ENCODE measurements around the gene ARL4C.

Gene ARL4C

GRCh38 chr2:234500394-234501006 is 3.6 kb upstream of the ARL4C start:
- peak in 1 of 2 experiments; percentile 42 for DNase-seq (ENCODE audit: low read depth in 2 of 2)

GRCh38 chr2:234497594-234498235 is 834 bp upstream of the ARL4C start:
- DNase-seq (ENCODE audit: low read depth in 2 of 2) = no peak

- no peak for DNase-seq (ENCODE audit: low read depth in 2 of 2)
These were observed 636 bp downstream of the ARL4C start for GRCh38 chr2:234496055-234496834.

GRCh38 chr2:234495251-234496054 is 1.4 kb downstream of the ARL4C start:
- no peak for DNase-seq (ENCODE audit: low read depth in 2 of 2)

GRCh38 chr2:234494361-234495250 is 2.3 kb downstream of the ARL4C start:
- no peak for DNase-seq (ENCODE audit: low read depth in 2 of 2)

GRCh38 chr2:234493796-234494195 is 3.1 kb downstream of the ARL4C start:
- no peak for DNase-seq (ENCODE audit: low read depth in 2 of 2)

GRCh38 chr2:234492717-234493485 is 4.0 kb downstream of the ARL4C start:
- no peak for DNase-seq (ENCODE audit: low read depth in 2 of 2)

GRCh38 chr2:234491897-234492296 is 5.0 kb downstream of the ARL4C start:
- DNase-seq (ENCODE audit: low read depth in 2 of 2) = no peak

GRCh38 chr2:234491281-234491680 is 5.6 kb downstream of the ARL4C start:
- no peak for DNase-seq (ENCODE audit: low read depth in 2 of 2)

GRCh38 chr2:234490271-234491091 is 6.4 kb downstream of the ARL4C start:
- no peak for DNase-seq (ENCODE audit: low read depth in 2 of 2)

- DNase-seq (ENCODE audit: low read depth in 2 of 2) = no peak
These were observed 7.9 kb downstream of the ARL4C start for GRCh38 chr2:234488913-234489451.

GRCh38 chr2:234488486-234488885 is 8.4 kb downstream of the ARL4C start:
- no peak for DNase-seq (ENCODE audit: low read depth in 2 of 2)

- no peak for DNase-seq (ENCODE audit: low read depth in 2 of 2)
These were observed 9.5 kb downstream of the ARL4C start for GRCh38 chr2:234487356-234487755.

- no peak for DNase-seq (ENCODE audit: low read depth in 2 of 2)
These were observed 13.2 kb downstream of the ARL4C start for GRCh38 chr2:234483568-234484251.

- no peak for DNase-seq (ENCODE audit: low read depth in 2 of 2)
These were observed 15.6 kb downstream of the ARL4C start for GRCh38 chr2:234481301-234481700.

GRCh38 chr2:234480337-234480736 is 16.5 kb downstream of the ARL4C start:
- DNase-seq (ENCODE audit: low read depth in 2 of 2) = no peak

GRCh38 chr2:234479465-234479864 is 17.4 kb downstream of the ARL4C start:
- no peak for DNase-seq (ENCODE audit: low read depth in 2 of 2)

GRCh38 chr2:234478121-234478858 is 18.6 kb downstream of the ARL4C start:
- no peak for DNase-seq (ENCODE audit: low read depth in 2 of 2)

Data from fibroblast of skin of left biceps (primary cell).